Gastrocnemius medialis (tissue), 4 donors: ENCODE measurements around the gene MARK2.

Experiments used
- POLR2A ChIP-seq, 2 donors: fragments of 450-650 bp; IDR thresholded peaks; one replicate each; pipeline ENCODE4 v1.6.1; 2017; ENCODE audit warnings: antibody characterized with exemption in 2 of 2, mild to moderate bottlenecking in 2 of 2, moderate library complexity in 2 of 2
- TF ChIP-seq, protein P1 (sequence below), 5 experiments: fragments of 450-650 bp in 3 of 5; fragments of 200-600 bp in 2 of 5; sonication (generic) in 2 of 5; IDR thresholded peaks in 4 of 5; conservative IDR thresholded peaks in 1 of 5; 1 replicate in 4 of 5; 2 replicates in 1 of 5; pipeline ENCODE4 v1.5.1; 2016 to 2019; ENCODE audit warnings: antibody characterized with exemption in 5 of 5, mild to moderate bottlenecking in 3 of 5, moderate library complexity in 3 of 5

DNA sequence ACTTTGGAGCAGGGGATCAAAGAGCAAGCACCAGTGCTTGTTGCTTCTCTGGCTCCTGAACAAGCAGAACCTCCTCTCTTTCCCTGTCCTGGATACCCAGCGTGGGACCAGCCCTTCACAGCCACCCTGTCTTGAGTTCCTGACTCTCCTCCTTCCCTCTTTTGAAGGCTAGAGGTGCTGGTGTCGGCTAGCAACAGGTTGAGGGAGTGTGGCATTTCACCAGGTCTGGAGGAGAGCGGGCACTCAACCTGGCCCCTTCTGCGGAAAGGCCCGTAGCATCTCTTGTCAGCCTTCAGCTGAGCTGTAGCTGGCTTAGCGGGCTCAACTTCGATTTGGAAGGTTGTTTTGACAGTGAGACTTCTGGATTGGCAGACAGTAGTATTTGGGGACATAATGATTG is 51.5 kb downstream of the MARK2 start:
- TF ChIP-seq, protein P1, sequence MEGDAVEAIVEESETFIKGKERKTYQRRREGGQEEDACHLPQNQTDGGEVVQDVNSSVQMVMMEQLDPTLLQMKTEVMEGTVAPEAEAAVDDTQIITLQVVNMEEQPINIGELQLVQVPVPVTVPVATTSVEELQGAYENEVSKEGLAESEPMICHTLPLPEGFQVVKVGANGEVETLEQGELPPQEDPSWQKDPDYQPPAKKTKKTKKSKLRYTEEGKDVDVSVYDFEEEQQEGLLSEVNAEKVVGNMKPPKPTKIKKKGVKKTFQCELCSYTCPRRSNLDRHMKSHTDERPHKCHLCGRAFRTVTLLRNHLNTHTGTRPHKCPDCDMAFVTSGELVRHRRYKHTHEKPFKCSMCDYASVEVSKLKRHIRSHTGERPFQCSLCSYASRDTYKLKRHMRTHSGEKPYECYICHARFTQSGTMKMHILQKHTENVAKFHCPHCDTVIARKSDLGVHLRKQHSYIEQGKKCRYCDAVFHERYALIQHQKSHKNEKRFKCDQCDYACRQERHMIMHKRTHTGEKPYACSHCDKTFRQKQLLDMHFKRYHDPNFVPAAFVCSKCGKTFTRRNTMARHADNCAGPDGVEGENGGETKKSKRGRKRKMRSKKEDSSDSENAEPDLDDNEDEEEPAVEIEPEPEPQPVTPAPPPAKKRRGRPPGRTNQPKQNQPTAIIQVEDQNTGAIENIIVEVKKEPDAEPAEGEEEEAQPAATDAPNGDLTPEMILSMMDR (IDR thresholded peaks at IDR 0.05 in 4 of 5, conservative IDR thresholded peaks at IDR 0.05 in 1 of 5), result no peak
- TF ChIP-seq POLR2A (IDR thresholded peaks at IDR 0.05), result no peak
